ENCODE measurements around the gene UQCC3.

DNA sequence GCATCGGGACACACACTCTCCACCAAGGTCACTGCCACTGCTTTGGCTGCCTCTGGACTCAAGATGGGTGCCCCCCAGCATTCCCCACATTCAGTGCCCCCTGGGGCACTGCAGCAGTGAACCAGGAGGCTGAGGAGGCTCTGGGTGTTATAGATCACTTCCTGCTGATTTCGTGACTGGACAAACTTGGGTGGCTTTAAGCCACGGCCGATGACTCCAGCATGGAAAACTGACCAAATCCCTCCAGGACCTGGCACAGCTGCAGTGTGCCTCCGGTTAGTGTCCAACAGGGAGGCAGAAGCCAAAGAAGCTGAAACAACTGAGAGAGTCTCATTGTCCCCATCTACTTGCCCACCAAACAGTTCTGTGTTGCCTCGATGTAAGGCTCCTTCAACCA lies 23.9 kb upstream of the UQCC3 start:
- TF ChIP-seq, protein P1, sequence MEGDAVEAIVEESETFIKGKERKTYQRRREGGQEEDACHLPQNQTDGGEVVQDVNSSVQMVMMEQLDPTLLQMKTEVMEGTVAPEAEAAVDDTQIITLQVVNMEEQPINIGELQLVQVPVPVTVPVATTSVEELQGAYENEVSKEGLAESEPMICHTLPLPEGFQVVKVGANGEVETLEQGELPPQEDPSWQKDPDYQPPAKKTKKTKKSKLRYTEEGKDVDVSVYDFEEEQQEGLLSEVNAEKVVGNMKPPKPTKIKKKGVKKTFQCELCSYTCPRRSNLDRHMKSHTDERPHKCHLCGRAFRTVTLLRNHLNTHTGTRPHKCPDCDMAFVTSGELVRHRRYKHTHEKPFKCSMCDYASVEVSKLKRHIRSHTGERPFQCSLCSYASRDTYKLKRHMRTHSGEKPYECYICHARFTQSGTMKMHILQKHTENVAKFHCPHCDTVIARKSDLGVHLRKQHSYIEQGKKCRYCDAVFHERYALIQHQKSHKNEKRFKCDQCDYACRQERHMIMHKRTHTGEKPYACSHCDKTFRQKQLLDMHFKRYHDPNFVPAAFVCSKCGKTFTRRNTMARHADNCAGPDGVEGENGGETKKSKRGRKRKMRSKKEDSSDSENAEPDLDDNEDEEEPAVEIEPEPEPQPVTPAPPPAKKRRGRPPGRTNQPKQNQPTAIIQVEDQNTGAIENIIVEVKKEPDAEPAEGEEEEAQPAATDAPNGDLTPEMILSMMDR (IDR thresholded peaks at IDR 0.05): no peak
- no peak for TF ChIP-seq POLR2AphosphoS5 (IDR thresholded peaks at IDR 0.05)
- no peak for TF ChIP-seq EP300 (IDR thresholded peaks at IDR 0.05)
- no peak for TF ChIP-seq POLR2A (IDR thresholded peaks at IDR 0.05)
